HG02623 (cell line): ENCODE measurements around the gene CYBC1.

Source experiments
- ATAC-seq: cut with Tn5 transposase; IDR thresholded peaks from one replicate; pipeline ENCODE4 v1.9.1; 2021; ENCODE audit warnings: moderate library complexity; ENCODE audit not compliant: unreplicated experiment

The CYBC1 gene

DNA sequence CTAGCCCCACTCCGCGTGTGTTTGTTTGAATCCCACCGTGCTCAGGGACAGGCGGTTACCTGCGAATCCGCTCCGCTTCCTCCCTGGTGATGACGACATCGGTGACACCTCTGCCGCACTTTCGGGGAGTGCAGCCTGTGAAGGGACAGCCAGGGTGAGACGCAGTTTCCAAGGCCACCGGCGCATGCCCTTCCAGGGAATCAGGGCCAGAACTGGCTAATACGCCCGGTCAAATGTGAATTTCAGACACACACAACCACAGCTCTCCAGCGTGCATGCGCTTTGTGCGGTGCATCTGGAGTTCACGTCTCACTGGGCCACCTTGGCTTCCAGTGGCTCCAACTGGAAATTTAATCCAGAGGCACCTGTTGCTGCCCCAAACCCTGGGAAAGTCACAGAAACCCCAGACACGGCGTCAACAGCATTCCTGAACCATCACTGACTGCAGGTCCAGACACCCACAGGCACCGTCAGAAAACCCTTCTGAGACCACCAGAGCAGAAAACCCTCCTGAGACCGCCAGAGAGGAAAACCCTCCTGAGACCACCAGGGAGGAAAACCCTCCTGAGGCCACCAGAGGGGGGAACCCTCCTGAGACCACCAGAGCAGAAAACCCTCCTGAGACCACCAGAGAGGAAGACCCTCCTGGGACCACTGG is 39.0 kb downstream of the CYBC1 start:
- ATAC-seq: no peak

DNA sequence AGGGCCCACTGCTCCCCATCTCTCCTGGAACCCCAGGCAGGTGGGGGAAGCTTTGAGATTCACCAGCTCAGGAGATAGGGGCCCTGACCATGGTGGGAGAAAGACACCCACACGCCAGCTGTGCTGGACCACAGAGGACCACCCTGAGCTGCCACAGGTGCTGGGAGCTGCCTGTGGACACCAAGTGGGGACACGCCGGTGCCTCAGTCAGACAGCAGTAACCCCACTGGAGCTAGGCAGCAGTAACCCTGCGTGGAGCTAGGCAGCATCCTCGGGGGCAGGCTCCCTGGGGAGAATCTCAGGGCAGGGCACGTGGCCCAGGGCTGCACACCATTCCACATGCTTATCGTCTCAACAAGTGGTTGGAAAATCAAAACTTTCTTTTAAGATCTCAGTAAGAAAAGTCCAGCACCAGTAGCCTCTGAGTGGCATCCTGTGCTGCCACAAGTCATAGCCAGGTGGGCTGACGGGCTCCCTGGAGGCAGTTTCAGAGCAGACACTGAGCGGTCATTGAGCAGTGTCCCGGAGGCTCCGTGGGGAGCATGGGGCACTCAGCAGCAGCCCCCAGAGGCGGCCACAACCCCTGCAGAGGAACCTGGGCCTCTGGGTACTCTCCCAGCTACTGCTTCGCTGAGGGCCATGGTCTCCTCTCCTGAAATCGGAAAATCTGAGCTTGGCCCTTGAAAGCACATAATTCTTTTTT is 40.4 kb downstream of the CYBC1 start:
- no peak for ATAC-seq

DNA sequence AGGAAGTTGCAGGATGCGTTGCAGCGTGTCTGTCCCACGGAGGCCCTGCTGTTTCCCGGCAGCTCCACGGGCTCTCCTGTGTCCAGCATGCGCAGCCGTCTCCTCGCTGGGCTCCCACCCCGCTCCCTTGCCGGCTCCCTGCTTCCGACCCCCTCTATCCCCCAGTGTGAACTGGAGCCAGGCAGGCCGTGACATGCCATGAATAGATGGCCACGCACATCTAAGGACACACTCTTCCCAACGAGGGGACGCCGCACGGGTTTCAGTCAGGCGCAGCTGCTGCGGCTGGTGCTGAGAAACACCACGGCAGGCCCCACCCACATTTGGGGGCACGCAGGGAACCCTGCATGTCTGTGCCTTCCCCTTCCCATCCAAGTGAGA is 41.6 kb downstream of the CYBC1 start:
- ATAC-seq: no peak

DNA sequence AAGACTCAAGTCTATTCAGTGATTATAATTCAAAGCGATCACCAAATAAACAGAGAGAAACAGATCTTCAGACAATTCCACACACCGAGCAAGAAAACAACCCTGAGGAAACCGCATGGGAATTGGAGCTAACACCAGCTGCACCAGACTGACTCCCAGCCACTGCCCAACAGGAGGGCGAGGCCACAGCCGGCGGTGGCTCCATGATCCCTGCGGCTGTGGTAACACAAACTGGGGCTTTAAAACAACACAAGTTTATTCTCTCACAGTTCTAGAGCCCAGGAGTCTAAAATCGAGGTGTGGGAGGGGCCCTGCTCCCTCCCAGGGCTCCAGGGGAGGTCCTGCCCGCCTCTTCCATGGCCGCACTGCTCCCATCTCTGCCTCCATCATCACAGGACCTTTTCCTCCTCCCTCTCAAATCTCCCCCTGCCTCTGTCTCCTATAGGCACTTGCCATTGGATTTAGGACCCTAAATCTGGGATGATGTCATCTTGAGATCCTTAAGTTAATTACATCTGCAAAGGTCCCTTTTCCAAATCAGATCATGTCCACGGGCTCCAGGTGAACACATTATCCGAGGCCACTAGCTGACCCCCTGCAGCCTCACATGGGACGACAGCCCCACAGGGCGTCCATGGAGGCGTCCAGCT is 42.1 kb downstream of the CYBC1 start:
- no peak for ATAC-seq

DNA sequence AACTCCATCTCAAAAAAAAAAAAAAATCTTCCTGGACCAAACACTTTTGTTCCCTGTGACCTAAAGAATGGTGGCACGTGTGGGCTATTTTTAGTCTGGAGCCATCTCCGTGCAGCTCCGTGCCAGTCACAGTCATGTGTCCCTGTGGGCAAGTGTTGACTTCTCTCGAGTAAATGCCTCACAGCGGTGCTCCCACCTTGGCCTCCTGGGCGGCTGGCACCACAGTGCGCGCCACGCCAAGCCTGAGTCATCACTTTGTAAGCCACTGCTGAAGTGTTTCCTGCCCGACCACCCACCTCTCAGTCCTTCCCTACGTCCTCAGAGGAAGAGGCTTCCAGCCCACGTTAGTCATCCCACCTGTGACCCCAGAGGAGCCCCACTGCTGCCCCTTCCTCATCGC is 43.3 kb downstream of the CYBC1 start:
- no peak for ATAC-seq

DNA sequence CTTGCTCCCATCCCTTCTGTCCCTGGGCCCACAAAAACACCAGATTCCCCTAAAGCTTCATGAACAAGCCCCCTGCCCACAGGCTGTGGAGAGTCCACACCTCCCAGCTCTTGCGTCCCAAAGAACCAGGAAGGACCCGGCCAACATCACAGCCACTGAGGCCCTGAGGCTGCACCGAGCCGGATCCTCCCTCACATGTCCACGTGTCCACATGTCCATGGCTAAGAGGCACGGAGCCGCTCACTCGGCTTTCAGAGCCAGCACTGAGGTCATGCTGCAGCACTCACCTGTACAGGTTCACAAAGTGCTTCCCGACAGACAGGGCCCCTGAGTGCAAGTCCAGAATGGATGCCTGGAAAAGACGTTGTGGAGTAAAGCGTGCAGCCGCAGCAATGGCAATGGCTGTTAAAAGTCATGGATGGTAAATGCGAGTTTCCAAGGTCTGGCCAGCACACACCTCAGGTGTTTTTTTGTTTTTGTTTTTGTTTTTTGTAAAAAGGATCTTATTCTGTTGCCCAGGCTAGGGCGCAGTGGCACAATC is 44.4 kb downstream of the CYBC1 start:
- ATAC-seq: no peak

DNA sequence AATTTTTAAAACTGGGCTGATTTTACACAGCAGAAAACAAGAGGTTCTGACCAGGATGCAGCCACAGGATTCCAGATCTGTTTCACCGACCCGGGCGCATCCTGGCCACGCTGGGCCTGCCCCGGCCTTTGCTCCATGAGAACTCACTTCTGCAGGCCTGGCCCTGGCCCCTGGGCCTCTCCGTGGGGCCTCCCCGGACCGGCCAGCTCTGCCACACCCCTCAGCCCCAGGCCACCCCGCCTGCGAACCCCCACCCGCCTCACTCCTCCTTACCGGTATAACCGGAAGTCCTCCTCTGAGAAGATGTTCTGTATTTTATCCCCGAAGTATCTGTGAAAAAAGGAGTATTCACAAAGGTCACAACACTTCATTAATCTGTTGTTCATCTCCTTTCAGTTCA is 45.5 kb downstream of the CYBC1 start:
- no peak for ATAC-seq

DNA sequence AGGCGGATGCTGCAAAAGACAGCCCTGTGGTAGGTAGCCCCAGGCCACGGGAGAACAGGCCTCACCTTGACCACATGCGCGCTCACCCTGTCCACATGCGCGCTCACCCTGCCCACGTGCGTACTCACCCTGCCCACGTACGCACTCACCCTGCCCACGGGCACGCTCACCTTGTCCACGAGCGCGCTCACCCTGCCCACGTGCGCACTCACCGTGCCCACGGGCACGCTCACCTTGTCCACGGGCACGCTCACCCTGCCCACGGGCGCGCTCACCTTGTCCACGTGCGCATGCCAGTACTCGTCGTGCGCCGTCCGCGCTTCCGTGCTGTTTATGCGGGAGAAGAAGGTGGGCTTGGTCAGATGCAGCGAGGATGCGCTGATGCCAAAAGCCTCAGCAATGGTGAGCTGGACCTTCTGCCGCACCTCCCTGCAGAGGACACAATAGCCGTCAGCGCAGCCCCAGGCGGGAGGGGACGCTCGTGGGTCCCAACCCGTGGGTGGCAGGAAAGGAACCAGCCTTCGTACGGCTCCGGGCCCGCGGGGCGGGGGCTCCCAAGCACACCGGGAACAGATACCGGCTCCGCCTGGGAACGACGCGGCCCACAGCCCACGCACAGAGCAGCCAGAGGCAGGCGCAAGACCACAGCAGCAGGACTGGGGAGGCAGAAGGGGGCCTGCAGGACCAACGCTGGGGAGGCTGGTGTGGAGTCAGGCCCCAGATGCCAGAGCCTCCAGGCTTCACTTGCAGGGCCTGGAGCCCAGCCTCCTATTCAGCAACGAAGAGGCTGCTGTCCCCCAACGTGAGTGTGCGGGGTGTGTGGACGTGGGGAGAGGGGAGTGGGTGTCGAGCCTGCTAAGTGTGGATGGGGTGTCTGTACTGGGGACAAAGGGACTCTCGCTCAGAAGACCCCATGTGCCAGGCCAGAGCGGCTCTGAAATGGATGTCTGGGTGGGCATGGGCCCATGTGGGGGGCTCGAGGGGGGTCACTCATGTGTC is 46.6 kb downstream of the CYBC1 start:
- ATAC-seq: no peak

DNA sequence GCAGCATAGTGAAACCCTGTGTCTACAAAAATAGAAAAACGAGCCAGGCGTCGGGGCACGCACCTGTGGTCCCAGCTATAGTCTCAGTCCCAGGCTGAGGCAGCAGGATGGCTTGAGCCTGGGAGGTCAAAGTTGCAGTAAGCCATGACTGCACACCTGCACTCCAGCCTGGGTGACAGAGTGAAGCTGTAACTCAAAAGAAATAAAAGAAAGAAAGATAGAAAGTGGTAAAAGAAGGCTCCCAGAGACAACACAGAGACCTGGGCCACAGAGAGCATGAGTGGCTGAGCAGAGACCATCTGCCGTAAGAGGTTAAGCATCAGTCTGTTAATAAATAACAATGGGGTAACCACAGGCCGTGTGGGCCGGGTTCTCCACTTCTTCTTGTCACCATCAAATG is 47.7 kb downstream of the CYBC1 start:
- peak; percentile 62 for ATAC-seq

DNA sequence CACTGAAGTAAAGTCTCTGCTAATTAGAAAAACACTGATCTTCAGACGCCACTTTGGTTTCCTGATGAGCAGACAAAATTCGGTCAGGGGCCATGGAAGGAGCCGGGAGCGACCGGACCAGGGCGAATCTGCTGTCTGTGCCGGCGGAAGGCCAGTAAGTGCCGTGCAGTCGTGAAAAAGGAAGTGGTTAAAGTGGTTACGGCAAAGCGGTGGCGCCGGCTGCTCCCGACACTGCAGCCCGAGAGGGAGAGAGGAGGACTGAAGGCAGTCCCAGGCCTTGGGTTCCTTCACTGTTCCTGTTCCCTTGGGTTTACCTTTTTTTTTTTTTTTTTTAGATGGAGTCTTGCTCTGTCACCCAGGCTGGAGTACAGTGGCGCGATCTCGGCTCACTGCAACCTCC is 49.7 kb downstream of the CYBC1 start:
- no peak for ATAC-seq

DNA sequence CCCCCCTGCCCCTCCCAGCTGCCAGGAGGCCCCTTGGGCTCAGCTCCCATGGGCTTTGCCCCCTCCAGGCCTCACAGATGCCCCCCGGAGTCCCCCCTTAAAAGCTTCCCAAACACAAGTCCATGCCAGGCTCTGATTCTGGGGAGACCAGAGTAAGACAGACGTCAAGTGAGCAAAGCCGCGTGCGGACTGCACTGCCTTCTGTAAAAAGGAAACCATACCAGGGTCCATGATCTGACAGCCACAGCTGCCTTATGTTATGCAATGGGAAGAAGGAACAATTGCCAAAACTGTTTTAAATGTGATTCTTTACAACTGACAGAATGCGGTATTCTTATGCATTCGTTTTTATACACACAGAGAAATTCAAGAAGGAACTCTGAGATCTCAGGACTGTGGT is 50.3 kb downstream of the CYBC1 start:
- ATAC-seq: no peak

DNA sequence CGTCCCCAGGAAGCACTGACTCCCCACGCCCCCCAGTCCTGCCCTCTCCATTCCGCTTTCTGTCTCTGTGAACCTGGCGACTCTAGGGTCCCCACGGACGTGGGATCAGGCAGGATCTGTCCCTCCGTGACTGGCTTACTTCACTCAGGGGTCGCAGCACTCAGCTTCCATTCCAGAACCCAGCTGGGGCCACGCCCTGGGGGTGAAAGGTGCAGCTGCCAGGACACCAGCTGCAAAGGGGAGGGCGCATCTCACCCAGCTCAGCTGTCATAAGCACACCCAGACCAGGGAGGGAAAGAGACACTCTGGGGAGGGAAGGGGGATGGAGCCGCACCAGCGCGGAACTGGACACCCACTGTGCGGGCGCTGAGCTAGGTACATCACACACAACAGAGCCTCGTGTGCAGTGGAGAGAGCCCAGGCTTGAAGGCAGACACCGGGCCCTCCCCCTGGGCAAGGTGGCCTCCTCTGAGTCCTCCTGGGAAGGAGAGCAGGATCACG is 50.9 kb downstream of the CYBC1 start:
- ATAC-seq: no peak

DNA sequence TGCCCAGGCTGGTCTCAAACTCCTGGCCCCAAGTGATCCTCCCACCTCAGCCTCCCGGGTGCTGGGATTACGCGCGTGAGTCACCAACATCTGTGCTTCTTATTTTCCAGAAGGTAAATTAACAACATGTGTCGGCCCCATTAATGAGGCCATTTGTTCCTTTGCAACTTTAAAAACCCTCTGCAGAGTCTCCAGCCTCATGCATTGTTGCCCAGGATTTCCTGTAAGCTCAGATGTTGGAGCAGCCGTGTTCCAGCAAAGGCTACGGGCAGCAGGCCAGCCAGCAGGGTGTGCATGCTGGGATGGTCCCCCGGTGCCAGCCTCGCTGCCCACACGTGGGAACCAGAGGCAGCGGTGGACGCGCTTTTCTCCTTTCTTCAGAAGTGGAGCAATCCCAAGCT is 51.5 kb downstream of the CYBC1 start:
- ATAC-seq: no peak

DNA sequence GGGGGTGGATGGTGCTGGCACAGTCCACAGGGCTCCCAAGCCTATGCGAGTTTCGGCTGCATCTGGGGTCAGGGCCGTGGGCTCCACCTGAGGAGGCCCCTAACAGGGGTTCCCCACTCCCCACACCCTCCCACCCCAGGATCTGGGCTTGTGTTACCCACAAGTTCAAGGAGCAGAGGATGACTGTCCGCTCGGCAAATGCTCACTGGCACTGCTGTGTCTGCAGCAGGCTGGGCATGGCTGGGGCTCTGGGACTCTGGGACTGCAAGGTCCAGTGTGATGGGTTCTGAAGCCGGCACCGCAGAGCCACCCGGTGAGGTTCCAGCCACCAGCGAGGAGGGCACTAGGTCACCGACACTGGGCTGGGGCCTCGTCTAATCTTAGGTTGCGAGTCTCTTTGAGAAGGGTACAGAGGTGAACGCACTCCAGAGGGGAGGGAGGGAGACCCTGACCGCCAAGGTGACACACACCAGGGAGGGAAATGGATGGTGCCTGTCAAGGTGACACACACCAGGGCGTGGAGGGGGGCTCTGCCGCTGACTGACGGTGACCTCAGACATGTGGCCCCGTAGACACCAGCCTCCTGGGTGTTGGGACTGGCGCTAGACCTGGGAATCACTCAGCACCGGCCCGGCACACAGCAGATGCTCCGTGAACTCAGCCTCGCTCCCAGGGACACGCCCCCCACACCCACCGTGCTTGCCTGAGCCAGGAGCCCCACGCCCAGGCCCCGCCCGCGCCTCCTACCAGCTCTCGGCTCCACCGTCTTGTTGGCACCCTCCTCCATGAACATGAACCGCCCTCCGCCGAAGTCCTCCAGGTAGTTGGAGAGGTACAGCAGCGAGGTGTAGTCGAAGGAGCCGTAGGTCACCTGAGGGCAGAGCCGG is 52.9 kb downstream of the CYBC1 start:
- no peak for ATAC-seq

DNA sequence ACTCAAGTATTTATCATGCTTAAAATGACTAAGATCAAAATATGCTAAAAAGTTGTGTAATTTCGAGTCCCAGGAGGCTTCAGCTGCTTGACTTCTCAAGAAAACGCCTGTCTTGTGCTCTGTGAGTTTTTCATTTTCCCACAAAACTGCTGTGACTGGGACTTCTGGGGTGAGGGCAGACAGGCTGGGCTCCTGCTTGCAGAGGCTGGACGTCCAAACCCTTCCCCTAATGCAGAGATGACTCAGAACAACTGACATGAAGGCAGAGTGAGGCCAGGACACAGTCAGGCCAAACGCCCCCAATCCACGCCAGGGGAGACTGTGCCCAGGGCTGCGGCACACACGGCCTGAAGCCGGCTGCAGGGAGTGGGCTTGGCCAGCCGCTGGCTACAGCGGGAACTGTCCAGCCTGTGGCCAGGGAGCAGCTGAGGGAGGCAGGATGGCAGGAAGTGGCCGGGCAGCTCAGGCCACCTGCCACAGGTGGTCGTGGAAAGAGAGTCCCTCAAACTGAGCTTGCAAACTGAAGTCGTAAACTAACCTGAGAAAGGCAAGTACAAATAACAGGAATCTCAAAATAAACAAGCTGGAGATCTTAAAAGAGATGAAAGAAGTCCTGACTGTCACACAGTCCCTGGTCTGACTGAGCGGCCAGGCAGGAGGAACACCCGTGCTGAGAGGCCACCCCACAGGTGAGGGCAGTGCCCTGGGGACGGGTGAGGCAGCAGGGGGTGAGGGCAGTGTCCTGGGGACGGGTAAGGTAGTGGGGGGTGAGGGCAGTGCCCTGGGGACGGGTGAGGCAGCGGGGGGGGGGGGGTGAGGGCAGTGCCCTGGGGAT is 53.7 kb downstream of the CYBC1 start:
- no peak for ATAC-seq

DNA sequence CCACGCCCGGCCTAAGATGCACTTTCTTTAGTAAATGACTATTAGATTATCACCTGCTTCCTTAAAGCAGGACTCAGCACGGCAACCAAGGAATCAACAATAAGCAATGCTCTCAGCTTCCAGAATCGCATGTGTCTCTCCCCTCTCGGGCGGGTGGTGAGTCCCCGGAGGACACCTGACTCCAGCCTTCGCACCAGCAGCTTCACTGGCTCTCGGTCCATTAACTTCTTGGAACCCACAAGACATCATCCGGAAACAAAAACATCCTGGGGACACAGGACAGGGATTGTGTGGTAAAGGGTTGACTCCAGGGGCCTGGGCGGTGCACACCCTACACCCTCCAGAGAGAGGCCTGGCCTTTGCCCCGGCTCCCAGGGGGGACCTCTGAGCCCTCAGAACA is 56.3 kb downstream of the CYBC1 start:
- no peak for ATAC-seq

DNA sequence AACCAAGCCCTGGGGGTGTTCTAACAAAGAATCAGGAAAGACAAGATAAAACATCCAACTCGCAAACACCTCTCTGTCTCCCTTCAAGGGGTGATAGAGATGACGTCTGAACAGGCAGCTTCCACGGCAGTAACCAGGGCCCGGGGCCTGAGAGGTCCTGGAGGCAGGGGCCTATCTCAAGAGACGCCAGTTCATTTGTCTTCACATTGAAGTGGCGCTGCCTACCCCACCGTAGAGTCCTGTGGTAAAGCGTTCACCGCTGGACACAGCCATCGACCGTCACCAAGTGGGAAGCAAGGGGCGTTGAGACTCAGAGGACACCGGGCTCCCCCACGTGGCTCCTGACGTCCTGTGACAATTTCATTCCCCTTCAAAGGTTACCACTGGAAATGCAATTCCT is 57.6 kb downstream of the CYBC1 start:
- ATAC-seq: no peak
